Germinal center (tissue), 1 donor: ENCODE measurements around the gene CCNH.

ENCODE experiments used
- DNase-seq: peaks from one replicate; pipeline ENCODE4 v3.0.0; 2012; ENCODE audit warnings: mixed read lengths, low spot score

Gene CCNH

DNA sequence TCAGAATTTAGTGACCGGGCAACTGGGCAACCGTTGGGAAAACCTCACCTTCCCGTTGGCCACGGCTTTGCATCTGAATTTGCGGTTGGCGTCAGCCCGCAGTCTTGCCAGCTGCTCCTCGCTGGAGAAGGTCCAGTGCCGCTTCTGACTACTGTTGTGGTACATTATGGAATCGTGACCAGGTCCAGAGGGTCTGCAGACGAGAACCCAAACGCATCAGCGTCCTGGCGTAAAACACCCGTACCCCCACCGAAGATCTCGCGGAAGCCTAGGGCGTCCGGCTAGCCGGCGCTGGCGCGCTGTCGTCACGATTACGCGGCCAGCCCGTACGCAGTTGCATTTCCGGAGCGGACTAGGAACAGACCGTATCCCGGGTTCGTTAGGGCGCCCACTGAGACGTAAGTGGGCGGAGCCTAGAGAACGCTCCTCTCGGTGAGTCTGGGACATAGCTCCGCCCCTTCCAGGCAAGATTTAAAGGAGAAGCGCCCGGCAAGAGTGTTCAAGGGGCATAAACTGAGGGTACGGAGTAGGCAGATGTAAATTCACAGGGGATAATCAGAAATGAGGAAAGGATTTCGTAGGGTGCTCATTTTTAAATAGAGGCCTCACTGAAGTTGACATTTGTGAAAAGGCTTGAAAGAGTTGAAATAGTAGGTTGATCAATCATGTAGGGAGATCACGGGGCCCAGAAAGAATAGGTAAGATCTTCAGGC, at the start of gene CCNH:
TSS of gene CCNH (minus strand) at position 301 of the 713 bp plus-strand sequence. CDS start at position 165, 136 bp downstream.
- peak; percentile 94 for DNase-seq

DNA sequence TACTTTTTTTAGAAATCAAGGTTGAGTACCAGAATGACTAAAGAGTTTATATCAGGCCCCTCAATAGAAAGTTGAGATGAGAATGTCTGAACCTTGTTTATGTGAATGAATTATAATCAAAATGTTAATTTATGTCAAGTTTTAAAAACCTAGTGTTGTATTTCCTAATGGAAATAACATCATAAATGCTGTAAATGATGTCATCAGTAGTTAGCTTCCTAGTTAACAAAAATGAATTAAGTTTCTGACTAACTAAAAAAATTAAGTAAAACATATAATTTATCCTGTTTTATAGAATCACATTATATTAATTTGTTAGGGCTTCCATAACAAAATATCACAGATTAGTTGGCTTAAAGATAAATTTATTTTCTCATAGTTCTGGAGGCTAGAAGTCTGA, 45.0 kb upstream of the CCNH start:
- no peak for DNase-seq

DNA sequence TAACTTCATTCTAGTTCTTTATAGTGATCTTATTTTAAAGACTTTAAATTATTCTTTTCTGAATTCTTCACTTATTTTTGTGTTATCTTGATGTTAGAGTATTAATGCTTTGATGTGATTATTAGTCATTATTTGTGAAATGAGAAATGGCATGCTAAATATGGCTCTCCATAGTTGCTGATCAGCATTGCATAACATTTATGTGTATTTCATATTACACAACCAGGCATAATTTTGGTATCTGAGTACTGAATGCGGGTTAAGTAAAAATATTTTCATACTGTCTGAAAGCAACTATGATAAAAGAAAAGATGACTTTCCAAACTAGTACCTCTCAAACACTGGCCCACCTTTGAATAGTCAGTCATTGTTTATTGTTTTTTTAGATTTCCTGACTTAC, 41.1 kb upstream of the CCNH start:
- no peak for DNase-seq

DNA sequence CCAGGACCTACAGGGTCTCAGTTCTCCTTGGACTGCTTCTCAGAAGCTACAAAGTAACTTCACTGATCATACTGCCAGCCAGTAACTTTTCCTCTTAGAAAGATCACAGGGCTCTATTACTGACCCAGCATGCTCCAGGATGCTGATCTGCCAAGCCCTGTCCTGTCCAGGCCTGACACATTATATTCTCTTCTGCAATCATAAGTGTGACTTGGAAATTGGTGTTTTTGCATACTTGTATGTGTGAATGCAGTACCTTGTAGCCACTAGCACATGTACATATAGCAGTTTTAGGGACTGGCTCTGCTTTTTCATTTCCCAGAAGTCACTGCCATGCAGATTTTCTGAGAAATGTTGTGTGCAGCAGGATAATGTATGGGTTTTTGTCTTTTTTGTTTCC, 40.1 kb upstream of the CCNH start:
- no peak for DNase-seq

DNA sequence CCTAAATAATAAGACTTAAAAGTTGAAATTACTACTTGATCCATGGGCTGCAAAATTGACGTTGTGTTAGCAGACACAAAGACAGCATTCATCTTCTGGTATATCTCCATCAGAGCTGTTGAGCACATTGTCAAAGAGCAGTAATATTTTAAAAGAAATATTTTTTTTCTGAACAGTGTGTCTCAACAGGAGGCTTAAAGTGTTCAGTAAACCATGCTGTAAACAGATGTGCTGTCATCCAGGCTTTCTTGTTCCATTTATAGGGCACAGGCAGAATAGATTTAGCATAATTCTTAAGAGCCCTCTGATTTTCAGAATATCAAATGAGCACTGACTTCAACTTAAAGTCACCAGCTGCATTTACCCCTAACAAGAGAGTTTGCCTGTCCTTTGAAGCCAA, 29.7 kb upstream of the CCNH start:
- DNase-seq: no peak

DNA sequence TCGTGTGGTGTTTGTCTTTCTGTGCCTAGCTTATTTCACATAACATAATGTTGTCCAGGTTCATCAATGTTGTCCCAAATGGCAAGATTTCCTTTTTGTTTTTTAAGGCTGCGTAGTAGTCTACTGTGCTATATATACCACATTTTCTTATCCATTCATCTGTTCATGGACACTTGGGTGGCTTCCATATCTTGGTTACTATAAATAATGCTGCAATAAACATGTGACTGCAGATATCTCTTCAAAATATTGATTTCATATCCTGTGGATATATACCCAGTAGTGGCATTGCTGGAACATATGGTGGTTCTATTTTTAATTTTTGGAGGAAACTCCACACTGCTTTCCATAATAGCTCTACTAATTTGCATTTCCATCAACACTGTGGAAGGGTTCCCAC, 25.5 kb upstream of the CCNH start:
- DNase-seq: no peak

DNA sequence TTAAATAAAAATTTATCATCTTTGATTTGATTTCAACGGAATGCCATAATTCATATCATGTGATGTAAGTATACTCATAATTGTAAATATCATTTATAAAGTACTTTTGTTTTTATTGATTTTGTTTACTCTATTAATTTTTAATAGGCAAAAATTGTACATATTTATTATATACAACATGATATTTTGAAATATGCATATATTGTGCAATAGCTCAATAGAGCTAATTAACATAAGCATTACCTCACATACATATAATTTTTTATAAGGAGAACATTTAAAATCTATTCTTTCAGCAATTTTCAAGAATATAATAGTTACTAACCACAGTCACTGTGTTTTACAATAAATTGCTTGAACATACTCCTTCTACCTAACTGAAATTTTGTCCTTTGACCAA, 25.0 kb upstream of the CCNH start:
- no peak for DNase-seq

DNA sequence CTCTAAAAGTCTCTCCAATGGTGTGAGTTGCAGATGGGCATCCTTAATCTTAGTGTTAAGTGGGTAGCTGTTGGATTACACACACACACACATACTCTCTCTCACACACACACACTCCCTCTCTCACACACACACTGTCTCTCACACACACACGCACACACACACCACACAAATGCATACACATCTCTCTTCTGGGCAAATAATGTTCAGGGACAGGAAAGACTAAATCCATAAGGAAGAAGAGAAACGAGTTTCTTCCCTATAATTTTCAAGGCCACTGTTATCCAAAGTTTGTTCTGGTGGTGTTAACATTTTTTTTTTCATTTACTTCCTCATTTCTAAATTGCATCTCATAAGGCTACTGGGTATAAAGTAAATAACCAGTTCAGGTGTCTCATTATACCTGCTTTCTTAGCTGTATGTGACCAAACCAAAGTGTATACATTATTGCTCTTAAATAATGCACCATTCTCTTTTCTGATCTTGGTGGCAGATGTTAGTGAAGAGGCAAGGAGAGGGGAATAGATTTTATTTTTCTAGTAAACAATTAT, 22.5 kb upstream of the CCNH start:
- DNase-seq: no peak

DNA sequence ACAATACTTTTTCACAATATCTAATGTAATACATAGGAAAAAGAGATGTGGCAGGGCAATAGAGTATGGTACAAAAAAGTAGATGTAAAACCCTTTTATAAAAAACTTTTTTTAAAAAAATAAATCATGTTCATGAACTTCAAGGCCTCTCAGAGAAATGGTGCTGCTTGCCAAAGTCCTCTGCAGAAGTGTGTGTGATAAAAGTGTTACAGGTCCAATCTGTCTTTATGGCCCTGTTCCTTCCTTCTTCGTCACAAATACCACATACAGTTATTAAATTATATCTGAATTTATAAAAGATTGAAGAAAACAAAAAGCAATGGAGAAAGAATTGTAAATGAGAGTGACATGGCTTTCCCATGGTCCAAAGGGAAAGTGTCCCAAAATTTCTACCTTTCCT, 21.7 kb upstream of the CCNH start:
- no peak for DNase-seq

DNA sequence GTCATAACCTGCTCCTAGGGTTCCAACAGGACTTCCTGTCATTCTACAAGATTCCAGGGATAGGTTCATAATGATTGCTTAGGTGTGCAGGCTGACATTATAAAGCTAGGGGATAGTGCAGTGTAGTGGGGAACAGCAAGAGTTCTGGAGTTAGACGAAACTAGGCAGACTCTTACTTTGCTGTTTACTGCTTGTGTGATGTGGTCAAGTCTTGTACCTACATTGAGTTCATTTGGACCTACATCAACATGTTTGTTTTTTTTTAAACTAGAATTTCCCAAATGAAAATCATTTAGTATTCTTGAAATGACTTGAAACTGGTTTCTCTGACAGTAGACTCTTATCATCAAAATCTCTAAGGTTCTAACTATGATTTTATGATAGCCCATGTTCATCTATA, 21.2 kb upstream of the CCNH start:
- no peak for DNase-seq

DNA sequence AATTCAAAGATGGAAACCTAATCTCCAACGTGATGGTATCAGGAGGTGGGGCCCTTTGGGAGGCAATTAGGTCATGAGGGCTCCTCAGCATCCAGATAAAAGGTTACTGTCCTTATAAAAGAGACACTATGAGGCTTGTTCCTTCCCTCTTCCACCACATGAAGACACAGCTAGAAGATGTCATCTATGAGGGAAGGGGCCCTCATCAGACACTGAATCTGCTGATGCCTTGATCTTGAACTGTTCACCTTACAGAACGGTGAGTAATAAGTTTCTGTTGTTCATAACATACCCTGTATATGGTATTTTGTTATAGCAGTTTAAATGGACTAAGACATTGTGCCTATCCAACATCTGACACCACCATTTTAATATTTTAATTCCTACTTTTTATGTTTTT, 19.7 kb upstream of the CCNH start:
- no peak for DNase-seq

DNA sequence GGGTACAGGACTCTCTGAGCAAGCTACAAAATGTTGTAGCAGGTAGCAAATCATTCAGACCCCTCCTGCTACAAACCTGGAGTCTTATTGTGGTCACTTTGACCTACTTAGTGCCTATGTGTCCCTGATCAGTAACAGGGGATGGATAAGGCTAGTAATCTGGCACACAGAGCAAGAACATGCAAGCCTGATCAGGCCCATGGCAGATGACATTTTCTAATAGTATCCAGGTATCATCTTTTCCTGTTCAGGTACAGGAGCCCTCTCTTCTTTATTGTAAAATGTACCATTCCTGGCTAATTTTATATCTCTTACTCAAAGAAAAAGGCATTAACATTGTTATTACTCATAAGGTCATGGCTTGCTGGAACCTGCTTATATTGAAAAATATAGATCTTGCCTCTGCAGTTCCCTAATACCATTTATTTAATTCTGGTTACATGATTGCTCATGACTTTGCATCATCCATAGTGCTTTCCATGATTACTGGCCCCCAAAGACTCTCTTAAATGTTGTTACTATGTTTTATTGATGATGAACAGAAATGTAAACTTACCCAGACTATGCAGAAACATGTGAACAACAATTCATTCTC, 18.2 kb upstream of the CCNH start:
- no peak for DNase-seq

DNA sequence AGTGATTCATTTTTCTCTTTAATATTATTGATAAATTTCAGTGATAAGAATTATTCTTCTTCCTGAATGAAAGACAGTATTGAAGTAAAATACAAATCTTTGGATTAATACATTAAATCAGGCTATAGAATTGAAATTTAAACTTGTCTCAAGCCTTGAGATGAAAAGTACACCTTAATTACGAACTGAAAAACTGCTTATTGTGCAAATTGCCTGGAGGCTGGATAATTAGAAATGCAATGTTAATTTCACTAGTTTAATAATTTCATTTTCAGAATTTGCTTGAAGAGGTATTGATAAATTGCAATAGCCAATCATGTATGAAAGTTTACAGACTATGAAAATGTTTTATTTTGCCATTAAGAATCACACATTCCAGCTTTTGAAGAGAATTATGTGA, 11.0 kb upstream of the CCNH start:
- no peak for DNase-seq

DNA sequence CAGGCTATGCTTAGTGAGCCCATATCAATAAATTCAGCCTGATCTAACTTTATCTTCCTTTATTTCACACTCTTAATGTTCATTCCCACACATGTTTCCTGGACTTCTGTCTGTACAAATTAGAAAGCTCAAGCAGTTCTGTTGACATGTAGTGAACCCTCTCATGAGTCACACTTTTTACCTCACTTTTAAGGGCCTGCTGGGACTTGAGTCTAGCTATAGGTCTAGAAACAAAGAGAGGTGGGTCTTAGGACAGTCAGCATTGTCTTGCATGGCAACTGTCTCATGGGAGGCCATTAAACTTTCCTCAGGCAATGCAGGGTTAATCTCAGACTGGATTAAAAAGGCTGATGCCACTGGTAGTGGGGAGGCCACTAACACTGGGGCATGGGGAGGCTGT, 8.6 kb upstream of the CCNH start:
- DNase-seq: no peak

DNA sequence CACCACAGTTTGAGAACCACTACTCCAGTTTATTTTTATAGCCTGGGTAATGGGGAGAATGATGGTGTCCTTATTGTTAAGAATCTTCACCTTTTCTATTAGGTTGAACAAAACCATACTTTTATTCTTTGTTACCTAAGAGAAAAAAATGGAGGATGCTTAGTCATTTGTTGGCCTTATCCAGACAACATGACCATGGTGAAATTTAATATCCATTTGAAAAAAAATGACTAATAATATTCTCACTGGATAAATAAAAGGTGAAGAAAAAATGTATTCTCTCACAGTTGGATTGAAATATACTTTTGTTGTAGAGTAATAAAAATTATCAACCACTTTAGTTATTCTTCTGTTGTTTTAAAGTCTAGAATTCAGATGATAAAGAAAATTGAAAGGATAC, 5.8 kb upstream of the CCNH start:
- no peak for DNase-seq

DNA sequence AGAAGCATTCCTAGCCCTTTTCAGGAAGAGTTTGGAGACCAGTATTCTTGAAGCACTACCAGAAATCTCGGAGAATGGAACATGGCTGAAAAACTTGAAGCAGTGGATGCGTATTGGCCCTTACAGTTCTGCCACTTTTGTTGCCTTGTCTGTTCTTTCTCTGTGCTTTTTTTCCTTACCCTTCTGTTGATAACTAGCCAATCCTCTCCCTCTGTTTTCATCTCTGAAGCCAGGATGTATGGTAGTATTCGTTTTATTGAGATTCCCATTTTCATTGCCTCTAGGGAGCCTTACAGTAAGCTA, 564 bp upstream of the CCNH start:
- DNase-seq: no peak

DNA sequence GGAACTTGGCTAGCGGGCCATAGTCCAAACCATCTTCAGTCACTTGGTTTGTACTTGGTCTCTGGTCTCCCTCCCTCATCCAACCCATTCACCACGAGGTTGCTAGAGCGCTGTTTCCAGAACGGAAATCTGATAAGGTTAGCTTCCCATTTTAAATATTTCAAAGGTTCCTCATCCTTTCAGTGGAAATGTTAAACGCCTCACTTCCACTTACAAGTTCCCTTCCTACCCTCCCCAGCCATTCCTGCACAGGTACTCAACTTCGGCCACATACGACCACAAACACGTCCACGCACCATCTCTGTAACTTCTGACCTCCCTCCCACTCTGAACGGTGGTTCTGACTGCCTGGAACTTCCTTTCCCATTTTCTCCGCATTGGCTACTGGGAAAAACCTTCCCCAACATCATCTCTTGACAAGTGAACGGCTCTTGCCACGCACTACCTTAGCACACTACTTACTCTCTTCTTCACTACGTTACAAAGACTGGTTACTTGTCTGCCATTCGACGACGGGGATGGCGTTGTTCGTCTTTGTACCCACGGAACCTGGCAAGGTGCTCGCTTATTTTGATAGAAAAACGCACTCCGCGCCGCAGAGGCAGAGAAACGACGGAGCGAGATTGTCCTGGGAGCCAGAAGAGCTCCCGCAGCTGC, 629 bp downstream of the CCNH start:
- DNase-seq: peak; percentile 28

DNA sequence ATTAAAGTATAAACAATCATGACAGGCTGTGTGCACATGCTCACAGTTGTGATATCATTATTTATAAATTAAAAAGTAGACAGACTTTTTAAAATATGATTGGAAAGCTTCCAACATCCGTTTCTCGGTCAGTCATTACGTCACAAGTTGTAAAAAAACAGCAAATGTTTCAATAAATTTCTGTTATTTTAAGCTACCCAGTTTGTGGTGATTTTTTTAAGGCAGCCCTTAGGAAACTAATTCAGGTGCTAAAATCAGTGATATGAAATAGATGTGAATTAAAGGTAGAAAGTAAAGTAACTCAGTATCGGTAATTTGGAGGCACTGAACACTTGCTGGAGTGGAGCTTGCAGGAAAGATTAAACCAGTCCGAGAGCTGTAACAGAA, 1.2 kb downstream of the CCNH start:
- DNase-seq: no peak

DNA sequence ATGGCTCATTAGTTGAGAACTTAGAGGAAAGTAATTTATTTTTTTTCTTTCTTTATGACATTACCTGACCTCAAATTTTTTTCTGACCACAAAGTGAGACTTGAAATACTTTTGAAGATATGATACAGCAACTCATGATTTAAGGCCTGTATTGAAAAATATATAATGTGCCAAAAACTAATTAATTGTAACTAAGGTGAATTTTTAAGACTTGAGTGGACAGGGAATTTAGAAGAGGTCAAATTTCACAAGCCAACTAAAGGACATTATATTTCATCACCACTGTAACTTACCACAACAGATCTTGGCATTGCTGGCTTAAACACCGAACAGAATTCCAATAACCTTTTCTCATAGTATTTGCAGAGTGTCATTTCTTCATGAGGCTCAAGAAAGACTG, 1.8 kb downstream of the CCNH start:
- no peak for DNase-seq

DNA sequence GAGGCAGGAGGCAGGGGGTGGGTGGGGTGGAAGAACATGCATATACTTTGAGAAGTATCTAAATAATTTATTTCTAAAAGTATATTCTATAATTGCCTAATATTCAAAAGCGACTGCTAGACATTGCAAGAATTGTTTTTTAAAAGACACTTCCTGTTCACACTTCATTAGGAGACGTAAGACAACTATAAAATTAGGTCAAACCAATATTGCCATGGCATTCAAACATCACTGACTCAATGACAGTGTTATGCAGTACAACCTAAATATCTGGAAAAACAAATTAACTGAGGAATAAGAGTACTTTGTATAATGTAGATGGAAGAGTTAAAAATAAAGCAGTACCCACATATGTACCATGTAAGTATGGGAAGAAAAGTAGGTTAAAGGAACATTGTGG, 4.5 kb downstream of the CCNH start:
- no peak for DNase-seq

DNA sequence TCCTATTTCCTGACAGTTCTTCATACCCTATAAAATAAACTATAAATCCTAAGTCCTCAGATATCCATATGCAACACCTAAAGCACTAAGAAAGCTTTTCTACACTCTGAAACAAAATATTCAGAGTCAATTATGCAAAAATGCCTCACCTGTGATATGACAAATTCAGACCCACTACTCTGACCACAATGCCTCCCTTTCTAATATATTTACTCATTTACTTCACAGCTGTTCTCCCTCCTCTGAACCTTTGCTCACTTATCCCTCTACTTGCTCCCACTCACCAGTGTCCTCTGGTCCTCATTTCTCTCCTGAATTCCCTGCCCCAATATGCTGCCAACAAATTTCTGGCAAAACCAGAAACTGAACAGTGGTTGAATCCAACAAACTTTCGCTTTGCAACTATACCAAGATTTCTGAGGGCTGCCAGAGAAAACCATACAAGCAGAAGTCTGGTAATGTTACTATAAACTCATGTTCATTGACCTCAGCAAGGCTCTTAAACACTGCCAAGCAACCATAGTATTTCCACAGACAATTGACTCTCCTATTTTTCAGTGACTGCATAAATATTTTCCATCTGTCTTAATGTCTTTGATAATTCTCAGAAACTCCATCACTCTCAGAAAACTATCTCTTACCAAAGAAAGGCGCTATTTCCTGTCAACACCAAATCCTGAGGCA, 7.1 kb downstream of the CCNH start:
- DNase-seq: no peak

DNA sequence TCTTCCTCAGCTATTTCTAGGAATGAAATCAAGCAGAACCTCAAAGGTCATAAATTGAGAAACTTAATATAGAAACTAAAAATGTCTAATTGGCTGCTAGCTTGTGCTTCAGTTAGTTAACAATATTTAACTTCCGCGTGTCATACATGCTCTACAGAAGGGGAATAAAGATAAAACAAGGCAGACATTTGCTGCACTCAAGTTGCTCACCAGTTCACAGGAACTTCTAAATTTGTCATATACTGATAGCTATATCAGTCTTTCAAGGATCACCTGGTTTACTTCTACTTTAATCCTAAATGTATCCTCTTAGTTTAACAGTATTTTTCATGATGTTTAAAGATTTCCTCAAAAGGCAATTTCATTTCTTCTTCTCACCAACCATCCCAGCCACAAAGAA, 8.4 kb downstream of the CCNH start:
- no peak for DNase-seq

DNA sequence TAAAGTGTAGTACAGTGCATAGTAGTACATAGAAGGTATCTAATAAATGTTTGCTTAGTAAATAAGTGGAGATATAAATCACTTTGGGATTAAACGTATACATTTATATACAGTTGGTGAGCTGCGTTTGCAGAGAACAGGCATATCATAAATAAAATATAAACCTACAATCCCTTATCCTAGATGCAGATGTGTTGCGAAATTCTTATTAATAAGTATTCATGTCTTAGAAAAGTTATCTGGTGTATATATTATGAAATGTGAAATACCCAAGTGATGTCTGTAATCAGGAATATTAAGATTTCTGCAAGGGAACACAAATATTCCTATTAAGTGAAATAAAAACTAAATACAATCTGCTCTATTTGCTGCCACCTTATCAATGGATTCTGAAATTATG, 8.8 kb downstream of the CCNH start:
- DNase-seq: no peak
